ENCODE results near the gene CCSER1.

Gene CCSER1

GRCh38 chr4:90515191-90515590 is 388.0 kb downstream of the CCSER1 start:
- no peak for TF ChIP-seq EZH2 (IDR thresholded peaks at IDR 0.05; ENCODE audit: borderline replicate concordance, low read depth, low read length, severe bottlenecking)
- no peak for TF ChIP-seq CTCF (IDR thresholded peaks at IDR 0.05; ENCODE audit: borderline replicate concordance, extremely low read depth, low read length, poor library complexity, severe bottlenecking)
- Histone ChIP-seq H3K27me3 (ENCODE audit: insufficient read depth, low read length, poor library complexity) (no peaks in the 10 kb centered on the region), H3K4me1 (ENCODE audit: insufficient read depth, low read length) (no peaks in the 10 kb centered on the region), H2AFZ (ENCODE audit: low read depth, low read length) (no peak overlapping the region), H3K27ac (ENCODE audit: low read length) (no peak overlapping the region), H3K4me2 (ENCODE audit: insufficient read depth, low read length) (no peak overlapping the region), H3K4me3 (ENCODE audit: low read depth in 1 of 2, low read length in 2 of 2) (no peak overlapping the region), H4K20me1 (ENCODE audit: insufficient read depth, low read length) (no peaks in the 10 kb centered on the region), H3K9ac (ENCODE audit: low read depth, low read length) (no peak overlapping the region), H3K79me2 (ENCODE audit: insufficient read depth, low read length) (no peaks in the 10 kb centered on the region), H3K36me3 (ENCODE audit: insufficient read depth, low read length) (no peaks in the 10 kb centered on the region), H3K9me3 (ENCODE audit: insufficient read depth, low read length, severe bottlenecking) (no peaks in the 10 kb centered on the region)
- no peak for DNase-seq
- ATAC-seq (ENCODE audit: insufficient read depth, low read depth): no peak

DNA sequence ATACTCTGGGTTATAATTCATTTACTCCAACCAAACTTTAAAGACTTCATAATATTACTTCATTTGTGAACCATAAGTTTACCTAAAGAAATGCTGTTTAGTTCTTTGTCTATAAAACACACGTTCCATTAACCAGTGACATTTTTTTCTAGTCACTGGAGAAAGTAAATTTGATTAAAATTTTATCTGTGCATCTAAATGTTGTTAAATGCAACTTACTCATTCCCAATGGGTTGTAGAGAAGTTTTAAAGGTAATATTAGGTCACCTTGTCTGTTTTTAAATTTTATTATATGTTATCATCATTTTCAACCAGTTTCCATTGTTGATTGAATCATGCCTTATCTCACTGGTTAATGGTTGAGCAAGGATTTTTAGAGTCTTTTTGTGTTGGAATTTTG is 401.4 kb downstream of the CCSER1 start:
- TF ChIP-seq CTCF (IDR thresholded peaks at IDR 0.05; ENCODE audit: borderline replicate concordance, extremely low read depth, low read length, poor library complexity, severe bottlenecking) (no peak), EZH2 (IDR thresholded peaks at IDR 0.05; ENCODE audit: borderline replicate concordance, low read depth, low read length, severe bottlenecking) (no peak)
- H4K20me1 ChIP-seq (ENCODE audit: insufficient read depth, low read length): no peaks in the 10 kb centered on the region
- H3K4me1 ChIP-seq (ENCODE audit: insufficient read depth, low read length): no peaks in the 10 kb centered on the region
- no peak overlapping the region for H3K9ac ChIP-seq (ENCODE audit: low read depth, low read length)
- H3K79me2 ChIP-seq (ENCODE audit: insufficient read depth, low read length): no peaks in the 10 kb centered on the region
- DNase-seq: no peak
- H3K9me3 ChIP-seq (ENCODE audit: insufficient read depth, low read length, severe bottlenecking): no peaks in the 10 kb centered on the region
- H3K4me2 ChIP-seq (ENCODE audit: insufficient read depth, low read length): no peak overlapping the region
- no peak overlapping the region for H2AFZ ChIP-seq (ENCODE audit: low read depth, low read length)
- no peaks in the 10 kb centered on the region for H3K36me3 ChIP-seq (ENCODE audit: insufficient read depth, low read length)
- ATAC-seq (ENCODE audit: insufficient read depth, low read depth): no peak
- H3K4me3 ChIP-seq (ENCODE audit: low read depth in 1 of 2, low read length in 2 of 2): no peak overlapping the region
- no peak overlapping the region for H3K27ac ChIP-seq (ENCODE audit: low read length)
- no peaks in the 10 kb centered on the region for H3K27me3 ChIP-seq (ENCODE audit: insufficient read depth, low read length, poor library complexity)

GRCh38 chr4:90536408-90536807 is 409.2 kb downstream of the CCSER1 start:
- Histone ChIP-seq H3K9me3 (ENCODE audit: insufficient read depth, low read length, severe bottlenecking) (no peaks in the 10 kb centered on the region), H3K36me3 (ENCODE audit: insufficient read depth, low read length) (no peaks in the 10 kb centered on the region), H3K4me1 (ENCODE audit: insufficient read depth, low read length) (no peaks in the 10 kb centered on the region), H3K79me2 (ENCODE audit: insufficient read depth, low read length) (no peaks in the 10 kb centered on the region), H4K20me1 (ENCODE audit: insufficient read depth, low read length) (no peaks in the 10 kb centered on the region), H3K27ac (ENCODE audit: low read length) (no peak overlapping the region), H3K4me2 (ENCODE audit: insufficient read depth, low read length) (no peak overlapping the region), H2AFZ (ENCODE audit: low read depth, low read length) (no peak overlapping the region), H3K27me3 (ENCODE audit: insufficient read depth, low read length, poor library complexity) (no peaks in the 10 kb centered on the region), H3K9ac (ENCODE audit: low read depth, low read length) (no peak overlapping the region), H3K4me3 (ENCODE audit: low read depth in 1 of 2, low read length in 2 of 2) (no peak overlapping the region)
- ATAC-seq (ENCODE audit: insufficient read depth, low read depth): no peak
- TF ChIP-seq EZH2 (IDR thresholded peaks at IDR 0.05; ENCODE audit: borderline replicate concordance, low read depth, low read length, severe bottlenecking) (no peak), CTCF (IDR thresholded peaks at IDR 0.05; ENCODE audit: borderline replicate concordance, extremely low read depth, low read length, poor library complexity, severe bottlenecking) (no peak)
- DNase-seq: no peak

- Histone ChIP-seq H3K36me3 (ENCODE audit: insufficient read depth, low read length) (no peaks in the 10 kb centered on the region), H3K4me3 (ENCODE audit: low read depth in 1 of 2, low read length in 2 of 2) (no peak overlapping the region), H2AFZ (ENCODE audit: low read depth, low read length) (no peak overlapping the region), H3K27me3 (ENCODE audit: insufficient read depth, low read length, poor library complexity) (no peaks in the 10 kb centered on the region), H3K79me2 (ENCODE audit: insufficient read depth, low read length) (no peaks in the 10 kb centered on the region), H4K20me1 (ENCODE audit: insufficient read depth, low read length) (no peaks in the 10 kb centered on the region), H3K4me2 (ENCODE audit: insufficient read depth, low read length) (no peak overlapping the region), H3K9me3 (ENCODE audit: insufficient read depth, low read length, severe bottlenecking) (no peaks in the 10 kb centered on the region), H3K27ac (ENCODE audit: low read length) (no peak overlapping the region), H3K4me1 (ENCODE audit: insufficient read depth, low read length) (no peaks in the 10 kb centered on the region), H3K9ac (ENCODE audit: low read depth, low read length) (no peak overlapping the region)
- no peak for DNase-seq
- TF ChIP-seq EZH2 (IDR thresholded peaks at IDR 0.05; ENCODE audit: borderline replicate concordance, low read depth, low read length, severe bottlenecking): no peak
- TF ChIP-seq CTCF (IDR thresholded peaks at IDR 0.05; ENCODE audit: borderline replicate concordance, extremely low read depth, low read length, poor library complexity, severe bottlenecking): no peak
- no peak for ATAC-seq (ENCODE audit: insufficient read depth, low read depth)
These were observed 410.3 kb downstream of the CCSER1 start for GRCh38 chr4:90537491-90537890.
